NB4 (cell line): ENCODE measurements around the gene PHACTR3.

Experiments used
- CTCF ChIP-seq: IDR thresholded peaks from one replicate; pipeline ENCODE4 v1.5.1; 2012; ENCODE audit warnings: low read depth, low read length
- MYC ChIP-seq: IDR thresholded peaks from 2 replicates; pipeline ENCODE4 v1.6.1; 2011; ENCODE audit warnings: low read depth, low read length
- POLR2A ChIP-seq: IDR thresholded peaks from 2 replicates; pipeline ENCODE4 v1.6.1; 2011; ENCODE audit warnings: mild to moderate bottlenecking; ENCODE audit not compliant: insufficient read length; ENCODE audit errors: extremely low read depth
- TF ChIP-seq, protein P1 (sequence below): IDR thresholded peaks from 2 replicates; pipeline ENCODE4 v1.6.1; 2011; ENCODE audit warnings: low read depth, low read length

GRCh38 chr20:59709636-59710035 is 105.3 kb downstream of the PHACTR3 start:
- TF ChIP-seq CTCF (no peak), POLR2A (no peak), MYC (no peak)
- TF ChIP-seq, protein P1, sequence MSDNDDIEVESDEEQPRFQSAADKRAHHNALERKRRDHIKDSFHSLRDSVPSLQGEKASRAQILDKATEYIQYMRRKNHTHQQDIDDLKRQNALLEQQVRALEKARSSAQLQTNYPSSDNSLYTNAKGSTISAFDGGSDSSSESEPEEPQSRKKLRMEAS, result no peak
